Right lobe of liver (tissue), 6 donors: ENCODE data around the gene PACRG. TPM values are rescaled to one million over a fixed set of nuclear protein-coding genes. Genes with fewer than 3 reads are reported as not detected.

Source experiments
- ATAC-seq, 4 donors: fragments of 200-7000 bp; cut with Tn5 transposase; one replicate each; pipeline ENCODE4 v1.9.1; 2020; ENCODE audit warnings: mild to moderate bottlenecking in 4 of 4, moderate library complexity in 4 of 4
- DNase-seq, 3 donors: peaks; one replicate each; pipeline ENCODE4 v3.0.0-alpha.2; 2020
- H3K27ac ChIP-seq, 3 donors: fragments of 200-600 bp; one replicate each; pipeline ENCODE4 v1.8.0; 2022
- H3K27me3 ChIP-seq, 2 donors: fragments of 200-600 bp; one replicate each; pipeline ENCODE4 v1.8.0; 2022
- H3K36me3 ChIP-seq, 4 donors: fragments of 200-600 bp; sonication (generic) in 1 of 4; one replicate each; pipeline versions ENCODE4 v1.5.1 to v1.8.0; 2017 to 2022; ENCODE audit warnings: control low read depth in 1 of 4
- H3K4me1 ChIP-seq, 4 donors: fragments of 200-600 bp; sonication (generic) in 1 of 4; one replicate each; pipeline versions ENCODE4 v1.5.1 to v1.8.0; 2017 to 2022; ENCODE audit warnings: control low read depth in 1 of 4
- H3K4me3 ChIP-seq, 3 donors: fragments of 200-600 bp; one replicate each; pipeline ENCODE4 v1.8.0; 2022
- H3K9me3 ChIP-seq, 4 donors: fragments of 200-600 bp; sonication (generic) in 1 of 4; one replicate each; pipeline versions ENCODE4 v1.5.1 to v1.8.0; 2017 to 2022; ENCODE audit warnings: control low read depth in 1 of 4
- CTCF ChIP-seq, 4 donors: fragments of 200-600 bp in 3 of 4; fragments of 450-650 bp in 1 of 4; IDR thresholded peaks; one replicate each; pipeline versions ENCODE4 v1.5.1 to v1.8.0; 2016 to 2022; ENCODE audit warnings: antibody characterized with exemption in 4 of 4, mild to moderate bottlenecking in 2 of 4
- POLR2A ChIP-seq: fragments of 450-650 bp; IDR thresholded peaks from one replicate; pipeline ENCODE4 v1.6.1; 2017; ENCODE audit warnings: antibody characterized with exemption, mild to moderate bottlenecking
- WGBS: methylation state at CpG from one replicate; pipeline ENCODE4 v1.1.6; 2018; ENCODE audit warnings: low coverage, low lambda C conversion rate; ENCODE audit not compliant: insufficient coverage; ENCODE audit errors: missing lambda C conversion rate; 5-methylcytosine and 5-hydroxymethylcytosine counted together
- intact Hi-C, 2 donors: fragments of 100-400 bp; cut with DNase I; formaldehyde crosslinking; loops; one replicate each; pipeline versions ENCODE4 v1.11.2 to v1.14.1; 2022
- total RNA-seq, 6 experiments: library from RNA; depleted of rRNA in 2 of 6; stranded (reverse); fragments of >200 nt in 2 of 6; fragmentation: NEBNext Ultra II Directional in 3 of 6; extraction: Animal tissue kit (Norgen Biotek cat#: 25700) in 3 of 6; gene quantifications; one replicate each; pipeline versions ENCODE4 v1.1.0 to v1.2.4, GENCODE V29; 2016 to 2023
- donor health status: DM: no; HTN: yes; CAD: no.
- donor health status: DM: no; HTN: no; CAD: no.
- donor health status: DM: no; HTN: no; CAD: no.
- donor health status: DM: no; HTN: yes; CAD: no.
- donor health status: DM: no; HTN: yes; CAD: no.

PACRG gene
- total RNA-seq, 6 experiments from 2014 or later = 0.25 to 5.3 (median 2.7) TPM

- intact Hi-C loops = loop anchor here in 1 of 2 donors (10.0 kb wide), 1 partner anchor 242 kb away; no protein-coding TSS in a partner anchor
These were observed 454.9 kb downstream of the PACRG start for GRCh38 chr6:163182696-163183095.

GRCh38 chr6:163183806-163184205, 456.0 kb downstream of the PACRG start:
- no peaks in the 10 kb centered on the region for H3K36me3 ChIP-seq
- H3K27ac ChIP-seq = no peak overlapping the region
- ATAC-seq (no peak), DNase-seq (no peak)
- H3K9me3 ChIP-seq = no peaks in the 10 kb centered on the region
- WGBS = 55% methylated on average over 3 of the region's 3 CpGs
- intact Hi-C loops = loop anchor here in 1 of 2 donors (10.0 kb wide), 1 partner anchor 241 kb away; no protein-coding TSS in a partner anchor
- H3K4me3 ChIP-seq = no peak overlapping the region
- H3K27me3 ChIP-seq = no peaks in the 10 kb centered on the region
- no peak for TF ChIP-seq CTCF (IDR thresholded peaks at IDR 0.05)
- no peak for TF ChIP-seq POLR2A
- H3K4me1 ChIP-seq = peaks cover 0 to 9% (median 0%) of the 10 kb centered on the region in 4 donors

More at GRCh38 chr6:163182696-163183095, 454.9 kb downstream of the PACRG start:
- Histone ChIP-seq H3K9me3 (no peaks in the 10 kb centered on the region), H3K27me3 (no peaks in the 10 kb centered on the region), H3K4me3 (no peak overlapping the region), H3K4me1 (peaks cover 0 to 9% (median 0%) of the 10 kb centered on the region in 4 donors), H3K36me3 (no peaks in the 10 kb centered on the region), H3K27ac (no peak overlapping the region)
- ATAC-seq (no peak), DNase-seq (no peak)
- WGBS = 82% methylated on average over 7 of the region's 7 CpGs
- no peak for TF ChIP-seq POLR2A
- TF ChIP-seq CTCF (IDR thresholded peaks at IDR 0.05) = no peak

- Histone ChIP-seq H3K27me3 (no peaks in the 10 kb centered on the region), H3K27ac (no peak overlapping the region), H3K36me3 (no peaks in the 10 kb centered on the region), H3K4me1 (peaks cover 0 to 9% (median 0%) of the 10 kb centered on the region in 4 donors), H3K4me3 (no peak overlapping the region), H3K9me3 (no peaks in the 10 kb centered on the region)
- WGBS = 70% methylated on average over 3 of the region's 4 CpGs
- intact Hi-C loops = loop anchor here in 1 of 2 donors (10.0 kb wide), 1 partner anchor 239 kb away; no protein-coding TSS in a partner anchor
- DNase-seq (no peak), ATAC-seq (no peak)
- TF ChIP-seq CTCF (IDR thresholded peaks at IDR 0.05) = no peak
- no peak for TF ChIP-seq POLR2A
These were observed 458.0 kb downstream of the PACRG start for GRCh38 chr6:163185744-163186143.

GRCh38 chr6:163186527-163186926, 458.8 kb downstream of the PACRG start:
- no peak overlapping the region for H3K27ac ChIP-seq
- peaks cover 0 to 8% (median 0%) of the 10 kb centered on the region in 4 donors for H3K4me1 ChIP-seq
- no peaks in the 10 kb centered on the region for H3K27me3 ChIP-seq
- DNase-seq = no peak
- H3K9me3 ChIP-seq = no peaks in the 10 kb centered on the region
- no peak overlapping the region for H3K4me3 ChIP-seq
- no peak for ATAC-seq
- H3K36me3 ChIP-seq = no peaks in the 10 kb centered on the region
- intact Hi-C loops = loop anchor here in 1 of 2 donors (10.0 kb wide), 1 partner anchor 238 kb away; no protein-coding TSS in a partner anchor
- TF ChIP-seq CTCF (IDR thresholded peaks at IDR 0.05) = no peak
- no peak for TF ChIP-seq POLR2A
- WGBS = 94% methylated on average over 10 of the region's 14 CpGs
